OCI-LY1 (cell line): Measurements from ENCODE around the gene TNPO2.

Experiments used
- EZH2 ChIP-seq: fragments of 200-600 bp; sonication (generic), shearing (Covaris generic); IDR thresholded peaks from 2 replicates; pipeline ENCODE4 v1.8.0; 2017; ENCODE audit warnings: borderline replicate concordance, mixed run types, mild to moderate bottlenecking, antibody characterized with exemption, low read length, moderate library complexity, mixed read lengths
- TF ChIP-seq, protein P1 (sequence below): fragments of 200-600 bp; sonication (generic), shearing (Covaris generic); IDR thresholded peaks from 2 replicates; pipeline ENCODE4 v1.5.1; 2017; ENCODE audit warnings: mild to moderate bottlenecking, antibody characterized with exemption, low read length, moderate library complexity, mixed read lengths

DNA sequence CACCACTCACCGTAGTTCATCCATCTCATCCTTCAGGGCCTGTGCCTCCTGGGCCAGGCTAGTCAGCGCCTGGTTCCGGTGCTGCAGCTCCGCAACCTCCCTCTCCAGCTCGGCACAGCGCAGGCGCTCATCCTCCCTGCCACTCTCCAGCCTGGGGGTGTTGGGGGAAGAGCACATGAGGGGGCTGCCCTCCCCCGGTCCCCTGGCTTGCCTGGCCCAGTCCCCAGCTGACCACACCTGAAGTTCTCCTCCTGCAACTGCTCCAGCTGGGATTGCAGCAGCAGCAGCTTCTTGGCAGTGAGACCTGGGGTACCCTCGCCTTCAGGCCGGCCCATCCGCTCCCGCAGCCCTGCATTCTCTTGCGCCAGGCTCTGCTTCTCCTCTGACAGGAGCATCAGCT is 47.2 kb upstream of the TNPO2 start:
- TF ChIP-seq, protein P1, sequence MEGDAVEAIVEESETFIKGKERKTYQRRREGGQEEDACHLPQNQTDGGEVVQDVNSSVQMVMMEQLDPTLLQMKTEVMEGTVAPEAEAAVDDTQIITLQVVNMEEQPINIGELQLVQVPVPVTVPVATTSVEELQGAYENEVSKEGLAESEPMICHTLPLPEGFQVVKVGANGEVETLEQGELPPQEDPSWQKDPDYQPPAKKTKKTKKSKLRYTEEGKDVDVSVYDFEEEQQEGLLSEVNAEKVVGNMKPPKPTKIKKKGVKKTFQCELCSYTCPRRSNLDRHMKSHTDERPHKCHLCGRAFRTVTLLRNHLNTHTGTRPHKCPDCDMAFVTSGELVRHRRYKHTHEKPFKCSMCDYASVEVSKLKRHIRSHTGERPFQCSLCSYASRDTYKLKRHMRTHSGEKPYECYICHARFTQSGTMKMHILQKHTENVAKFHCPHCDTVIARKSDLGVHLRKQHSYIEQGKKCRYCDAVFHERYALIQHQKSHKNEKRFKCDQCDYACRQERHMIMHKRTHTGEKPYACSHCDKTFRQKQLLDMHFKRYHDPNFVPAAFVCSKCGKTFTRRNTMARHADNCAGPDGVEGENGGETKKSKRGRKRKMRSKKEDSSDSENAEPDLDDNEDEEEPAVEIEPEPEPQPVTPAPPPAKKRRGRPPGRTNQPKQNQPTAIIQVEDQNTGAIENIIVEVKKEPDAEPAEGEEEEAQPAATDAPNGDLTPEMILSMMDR = no peak
- TF ChIP-seq EZH2 = no peak
